H1 (cell line): Measurements from ENCODE around the gene STK16. TPM values are rescaled to one million over a fixed set of nuclear protein-coding genes. Genes with fewer than 3 reads are reported as not detected.

Source experiments
- CTCF ChIA-PET: fragments of 300-600 bp; sonication (Branson Sonifier 250); formaldehyde crosslinking; loops from one replicate; lab custom pipeline; 2021; ENCODE audit not compliant: partially characterized antibody; lab: Charles Lee
- POLR2A ChIA-PET: fragments of 300-600 bp; sonication (Branson Sonifier 250); formaldehyde crosslinking; loops from one replicate; lab custom pipeline; 2021; ENCODE audit warnings: inconsistent platforms; ENCODE audit not compliant: partially characterized antibody; lab: Charles Lee
- DNase-seq, 2 experiments: peaks; one replicate each; pipeline versions ENCODE4 v3.0.0 to v3.0.0-alpha.2; 2010 to 2022; ENCODE audit warnings: low spot score in 2 of 2, low read depth in 1 of 2, mixed read lengths in 1 of 2
- FAIRE-seq: peaks from 2 replicates; lab custom pipeline; 2011; peaks lifted over from hg19 to GRCh38; lab: Jason Lieb, UNC
- H2AFZ ChIP-seq: 2 replicates; pipeline ENCODE4 v1.8.1; 2012; ENCODE audit warnings: low read length, inconsistent platforms
- H2AK5ac ChIP-seq: 2 replicates; pipeline ENCODE4 v1.6.1; 2013; ENCODE audit warnings: low read depth, low read length
- H2BK120ac ChIP-seq: replicated peaks from 2 replicates; pipeline ENCODE3; 2013; ENCODE audit warnings: low read depth, low read length, inconsistent platforms
- H2BK12ac ChIP-seq: 2 replicates; pipeline ENCODE4 v1.6.1; 2013; ENCODE audit warnings: low read depth, low read length
- H2BK15ac ChIP-seq: 2 replicates; pipeline ENCODE4 v1.6.1; 2013; ENCODE audit warnings: low read length
- H2BK20ac ChIP-seq: 2 replicates; pipeline ENCODE4 v1.6.1; 2013; ENCODE audit warnings: low read length
- H2BK5ac ChIP-seq: 2 replicates; pipeline ENCODE4 v1.6.1; 2013; ENCODE audit warnings: low read depth, low read length
- H3K14ac ChIP-seq: 2 replicates; pipeline ENCODE4 v1.6.1; 2013; ENCODE audit warnings: inconsistent platforms; ENCODE audit not compliant: insufficient read length
- H3K18ac ChIP-seq: 2 replicates; pipeline ENCODE4 v1.6.1; 2013; ENCODE audit warnings: low read length; ENCODE audit errors: extremely low read depth
- H3K23ac ChIP-seq: 2 replicates; pipeline ENCODE4 v1.6.1; 2013; ENCODE audit warnings: inconsistent platforms; ENCODE audit not compliant: insufficient read length
- H3K23me2 ChIP-seq: 2 replicates; pipeline ENCODE4 v1.6.1; 2013; ENCODE audit warnings: low read depth, low read length
- H3K27ac ChIP-seq: 2 replicates; pipeline ENCODE4 v1.6.1; 2011; ENCODE audit warnings: low read depth, low read length, inconsistent platforms
- H3K27me3 ChIP-seq, 4 experiments: replicated peaks in 1 of 4; 1 replicate in 1 of 4; 2 replicates in 3 of 4; pipeline versions ENCODE4 v1.6.1 to v1.8.1; 2011 to 2013; ENCODE audit warnings: low read length in 3 of 4, mild to moderate bottlenecking in 3 of 4, inconsistent platforms in 2 of 4, mixed read lengths in 2 of 4, moderate library complexity in 1 of 4; ENCODE audit not compliant: control insufficient read depth in 3 of 4, insufficient read depth in 3 of 4; ENCODE audit errors: extremely low read depth in 1 of 4
- H3K36me3 ChIP-seq, 4 experiments: 2 replicates each; pipeline versions ENCODE4 v1.6.1 to v1.8.1; 2011 to 2013; ENCODE audit warnings: mild to moderate bottlenecking in 4 of 4, low read length in 3 of 4, moderate library complexity in 2 of 4, control low read depth in 1 of 4, inconsistent platforms in 1 of 4; ENCODE audit not compliant: insufficient read depth in 4 of 4, control insufficient read depth in 2 of 4
- H3K4ac ChIP-seq: replicated peaks from 2 replicates; pipeline ENCODE3; 2013; ENCODE audit warnings: low read length, low read depth, mixed read lengths, inconsistent platforms; ENCODE audit not compliant: insufficient read length
- H3K4me1 ChIP-seq, 4 experiments: replicated peaks in 1 of 4; 1 replicate in 1 of 4; 2 replicates in 3 of 4; pipeline versions ENCODE4 v1.6.1 to v1.8.1; 2011 to 2013; ENCODE audit warnings: low read length in 3 of 4, inconsistent platforms in 2 of 4, mixed read lengths in 1 of 4; ENCODE audit not compliant: insufficient read depth in 4 of 4, control insufficient read depth in 3 of 4
- H3K4me2 ChIP-seq, 2 experiments: 2 replicates each; pipeline versions ENCODE4 v1.6.1 to v1.8.1; 2011 to 2013; ENCODE audit warnings: low read depth in 2 of 2, low read length in 2 of 2, control low read depth in 1 of 2, inconsistent platforms in 1 of 2, mild to moderate bottlenecking in 1 of 2; ENCODE audit not compliant: insufficient read depth in 1 of 2
- H3K4me3 ChIP-seq, 4 experiments: fragments of 200-600, 300-600 bp in 1 of 4; sonication (generic), shearing (Covaris generic), sonication (Bioruptor Twin) in 1 of 4; 2 replicates each; pipeline versions ENCODE4 v1.5.1 to v1.8.1; 2011 to 2016; ENCODE audit warnings: low read length in 4 of 4, low read depth in 3 of 4, control low read depth in 2 of 4, inconsistent platforms in 2 of 4, mild to moderate bottlenecking in 2 of 4, mixed read lengths in 1 of 4, moderate library complexity in 1 of 4; ENCODE audit not compliant: insufficient read depth in 2 of 4; ENCODE audit errors: extremely low read depth in 1 of 4
- H3K56ac ChIP-seq: replicated peaks from 2 replicates; pipeline ENCODE3; 2013; ENCODE audit warnings: low read depth, mild to moderate bottlenecking, mixed read lengths, low read length, inconsistent platforms; ENCODE audit not compliant: insufficient read length
- H3K79me1 ChIP-seq: 2 replicates; pipeline ENCODE4 v1.6.1; 2013; ENCODE audit warnings: low read depth, low read length, control low read depth
- H3K79me2 ChIP-seq, 2 experiments: 2 replicates each; pipeline versions ENCODE4 v1.6.1 to v1.8.1; 2012 to 2013; ENCODE audit warnings: low read length in 2 of 2, mild to moderate bottlenecking in 2 of 2, inconsistent platforms in 1 of 2; ENCODE audit not compliant: insufficient read depth in 2 of 2, control insufficient read depth in 1 of 2
- H3K9ac ChIP-seq, 4 experiments: replicated peaks in 1 of 4; 1 replicate in 1 of 4; 2 replicates in 3 of 4; pipeline versions ENCODE4 v1.6.1 to v1.8.1; 2011 to 2013; ENCODE audit warnings: low read depth in 3 of 4, low read length in 3 of 4, control low read depth in 2 of 4, mild to moderate bottlenecking in 2 of 4, moderate library complexity in 2 of 4, inconsistent platforms in 1 of 4; ENCODE audit errors: extremely low read depth in 1 of 4
- H3K9me3 ChIP-seq, 2 experiments: 2 replicates each; pipeline versions ENCODE4 v1.6.1 to v1.8.1; 2012 to 2013; ENCODE audit warnings: mild to moderate bottlenecking in 2 of 2, moderate library complexity in 2 of 2, control low read depth in 1 of 2, inconsistent platforms in 1 of 2, low read depth in 1 of 2, low read length in 1 of 2, mixed read lengths in 1 of 2; ENCODE audit not compliant: insufficient read depth in 2 of 2
- H4K20me1 ChIP-seq, 2 experiments: replicated peaks in 1 of 2; 2 replicates each; pipeline versions ENCODE3 to v1.8.1; 2011 to 2013; ENCODE audit warnings: inconsistent platforms in 2 of 2, low read length in 2 of 2, mild to moderate bottlenecking in 1 of 2; ENCODE audit not compliant: insufficient read depth in 2 of 2, control insufficient read depth in 1 of 2
- H4K5ac ChIP-seq: 2 replicates; pipeline ENCODE4 v1.6.1; 2013; ENCODE audit warnings: low read length, low read depth, mixed read lengths, inconsistent platforms; ENCODE audit not compliant: insufficient read length
- H4K8ac ChIP-seq: 2 replicates; pipeline ENCODE4 v1.8.0; 2013; ENCODE audit warnings: mild to moderate bottlenecking, moderate library complexity, low read length, inconsistent platforms; ENCODE audit not compliant: insufficient read depth; ENCODE audit errors: extremely low read depth
- H4K91ac ChIP-seq: replicated peaks from 2 replicates; pipeline ENCODE3; 2013; ENCODE audit warnings: low read length, mixed read lengths, inconsistent platforms; ENCODE audit not compliant: insufficient read length
- TAF1 ChIP-seq: IDR thresholded peaks from 2 replicates; pipeline ENCODE4 v1.6.1; 2011; ENCODE audit warnings: mild to moderate bottlenecking, low read depth, low read length
- WGBS, 2 experiments: shearing (Covaris generic) in 1 of 2; methylation state at CpG; one replicate each; pipeline versions ENCODE4 v1.1.6 to v1.1.7; 2013 to 2015; ENCODE audit warnings: low lambda C conversion rate in 2 of 2, mixed read lengths in 2 of 2, inconsistent platforms in 1 of 2, low coverage in 1 of 2, missing lambda C conversion rate in 1 of 2; ENCODE audit not compliant: insufficient replicate concordance in 2 of 2, insufficient coverage in 1 of 2, insufficient read length in 1 of 2; ENCODE audit errors: extremely low coverage in 1 of 2, missing lambda C conversion rate in 1 of 2; 5-methylcytosine and 5-hydroxymethylcytosine counted together
- polyA plus RNA-seq, 7 experiments: library from polyadenylated mRNA; depleted of rRNA in 3 of 7; stranded (reverse) in 5 of 7; unstranded in 2 of 7; fragments of >200 nt in 5 of 7; fragments of 200-250 nt in 2 of 7; gene quantifications; 1 replicate in 5 of 7; 2 replicates in 1 of 7; 4 replicates in 1 of 7; pipeline versions ENCODE4 v1.2.1 to v1.2.3, GENCODE V29; 2011 to 2013; ENCODE audit warnings: missing spikeins in 2 of 7, mixed read lengths in 2 of 7
- total RNA-seq: library from RNA; stranded (reverse); fragmentation: NEBNext Ultra II Directional; extraction: Animal tissue kit (Norgen Biotek cat#: 25700); gene quantifications from 2 replicates; pipeline ENCODE4 v1.2.1, GENCODE V29; 2021

The STK16 gene
- total and polyA plus RNA-seq, 2 of the 8 experiments (the other 6 are each of a cell fraction or from before 2014, with no cell fraction given), result 21.3 to 51.4 TPM

DNA sequence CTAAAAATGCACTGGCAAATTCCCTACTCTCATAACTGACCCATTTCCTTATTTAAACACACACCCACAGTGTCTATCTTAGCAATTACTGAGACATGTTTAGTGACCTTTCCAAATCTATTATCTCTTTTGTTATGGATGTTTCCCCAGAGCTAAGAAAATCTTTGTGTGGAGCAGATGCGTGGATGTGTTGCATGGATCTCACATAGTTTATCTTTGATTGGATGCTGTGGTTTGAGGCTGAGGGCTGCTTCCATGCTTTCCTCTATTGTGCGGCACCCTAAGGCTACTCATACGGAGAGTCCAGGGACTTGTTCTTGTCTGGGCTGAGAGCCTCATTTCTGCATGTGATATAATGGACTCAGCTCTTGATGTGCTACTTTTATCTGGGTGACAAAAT is 10.9 kb upstream of the STK16 start:
- Histone ChIP-seq H3K9me3 (no peaks in the 10 kb centered on the region), H3K23ac (no peak overlapping the region), H3K79me1 (no peaks in the 10 kb centered on the region), H2BK20ac (no peak overlapping the region), H3K4ac (no peak overlapping the region), H3K9ac (no peak overlapping the region), H3K4me2 (no peak overlapping the region), H2BK15ac (no peak overlapping the region), H2AFZ (no peak overlapping the region), H2BK12ac (no peak overlapping the region), H3K4me1 (no peaks in the 10 kb centered on the region; a peak in 1 of 7 replicates), H4K20me1 (no peaks in the 10 kb centered on the region), H3K36me3 (peaks cover 35 to 69% (median 57%) of the 10 kb centered on the region in 4 experiments), H3K56ac (no peak overlapping the region), H2AK5ac (no peak overlapping the region), H2BK120ac (no peak overlapping the region), H4K91ac (no peak overlapping the region), H3K27ac (no peak overlapping the region), H3K23me2 (peaks cover 2% of the 10 kb centered on the region; the same call in 1 of the 2 replicates), H2BK5ac (no peak overlapping the region), H3K18ac (no peak overlapping the region), H3K79me2 (peaks cover 0 to 4% of the 10 kb centered on the region in 2 experiments; a peak in 1 of 4 replicates), H3K14ac (no peak overlapping the region), H4K8ac (no peak overlapping the region), H4K5ac (no peak overlapping the region), H3K4me3 (no peak overlapping the region), H3K27me3 (no peaks in the 10 kb centered on the region)
- WGBS, 2 experiments, result 88% methylated on average over 3 of the region's 3 CpGs; no CpG with 5 or more reads in 1 of the 2 experiments
- CTCF ChIA-PET, result interaction anchor here (1.0 to 2.8 kb wide), 3 partner anchors 44 to 254 kb away, joined by 3 to 12 read pairs (median 3); partner anchors contain the start of gene DNAJB2
- no peak for TF ChIP-seq TAF1
- DNase-seq, result no peak
- POLR2A ChIA-PET, result interaction anchor here (2.1 to 4.9 kb wide), 3 partner anchors 8 to 13 kb away, joined by 8 to 22 read pairs (median 11); partner anchors contain the start of genes GLB1L and STK16
- no peak for FAIRE-seq
